NT2/D1 (cell line): ENCODE data around the gene UTP11.

Experiments used
- YY1 ChIP-seq: IDR thresholded peaks from 2 replicates; pipeline ENCODE4 v1.6.1; 2011; ENCODE audit not compliant: insufficient read length, insufficient read depth
- ZNF274 ChIP-seq: IDR thresholded peaks from 2 replicates; pipeline ENCODE4 v1.6.1; 2011; ENCODE audit warnings: mild to moderate bottlenecking, low read depth, low read length

DNA sequence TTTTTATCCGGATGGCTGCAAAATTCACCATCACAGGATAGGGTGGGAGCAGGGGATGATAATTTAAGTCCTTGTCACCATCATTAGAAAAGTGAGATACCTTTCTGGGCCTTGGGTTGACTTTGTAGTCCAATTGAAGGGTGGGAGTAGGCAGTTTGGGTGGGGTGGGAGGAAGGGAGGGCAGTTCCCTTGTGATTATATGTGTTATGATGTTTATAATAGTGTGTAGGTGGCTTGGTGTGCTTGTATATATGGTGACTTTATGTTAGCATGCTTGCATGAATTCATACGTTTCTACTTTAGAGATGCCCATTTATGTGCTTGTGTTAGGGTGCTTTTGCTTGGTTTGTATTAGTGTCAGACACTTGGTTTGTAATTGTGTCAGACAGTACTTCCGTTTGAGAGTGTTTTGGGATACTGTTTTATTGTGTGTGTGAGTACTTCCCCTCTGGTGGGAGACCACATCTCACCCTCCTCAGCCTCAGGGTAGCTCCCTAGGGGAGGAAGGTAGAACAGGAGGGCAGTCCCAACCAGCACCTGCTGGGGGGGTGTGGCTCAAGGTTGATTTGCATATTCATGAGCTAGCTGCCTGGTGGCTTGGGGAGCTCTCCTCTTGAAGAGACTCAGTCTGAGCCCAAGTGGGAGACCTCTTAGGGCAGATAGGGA is 40.3 kb downstream of the UTP11 start:
- no peak for TF ChIP-seq ZNF274
- TF ChIP-seq YY1, result no peak
